Measurements from ENCODE around the gene RPL38. TPM values are rescaled to one million over a fixed set of nuclear protein-coding genes. Genes with fewer than 3 reads are reported as not detected.

Gene RPL38
- total RNA-seq, 6 experiments from 2014 or later: 161 to 313 (median 282) TPM

GRCh38 chr17:74231928-74232907 lies 28.7 kb downstream of the RPL38 start:
- H3K27ac ChIP-seq: no peak overlapping the region
- no peaks in the 10 kb centered on the region for H3K4me1 ChIP-seq
- no peaks in the 10 kb centered on the region for H3K27me3 ChIP-seq
- intact Hi-C loops (cut with DNase I): no loop called here
- no peaks in the 10 kb centered on the region for H3K36me3 ChIP-seq
- 82% methylated on average over 6 of the region's 17 CpGs for WGBS (ENCODE audit: insufficient coverage, low coverage, low lambda C conversion rate, missing lambda C conversion rate)
- DNase-seq (no peak), ATAC-seq (peak in 2 of 4 donors; percentile 23 to 29)
- H3K4me3 ChIP-seq: no peak overlapping the region
- TF ChIP-seq POLR2A (IDR thresholded peaks at IDR 0.05): no peak
- TF ChIP-seq, protein P1, sequence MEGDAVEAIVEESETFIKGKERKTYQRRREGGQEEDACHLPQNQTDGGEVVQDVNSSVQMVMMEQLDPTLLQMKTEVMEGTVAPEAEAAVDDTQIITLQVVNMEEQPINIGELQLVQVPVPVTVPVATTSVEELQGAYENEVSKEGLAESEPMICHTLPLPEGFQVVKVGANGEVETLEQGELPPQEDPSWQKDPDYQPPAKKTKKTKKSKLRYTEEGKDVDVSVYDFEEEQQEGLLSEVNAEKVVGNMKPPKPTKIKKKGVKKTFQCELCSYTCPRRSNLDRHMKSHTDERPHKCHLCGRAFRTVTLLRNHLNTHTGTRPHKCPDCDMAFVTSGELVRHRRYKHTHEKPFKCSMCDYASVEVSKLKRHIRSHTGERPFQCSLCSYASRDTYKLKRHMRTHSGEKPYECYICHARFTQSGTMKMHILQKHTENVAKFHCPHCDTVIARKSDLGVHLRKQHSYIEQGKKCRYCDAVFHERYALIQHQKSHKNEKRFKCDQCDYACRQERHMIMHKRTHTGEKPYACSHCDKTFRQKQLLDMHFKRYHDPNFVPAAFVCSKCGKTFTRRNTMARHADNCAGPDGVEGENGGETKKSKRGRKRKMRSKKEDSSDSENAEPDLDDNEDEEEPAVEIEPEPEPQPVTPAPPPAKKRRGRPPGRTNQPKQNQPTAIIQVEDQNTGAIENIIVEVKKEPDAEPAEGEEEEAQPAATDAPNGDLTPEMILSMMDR (IDR thresholded peaks at IDR 0.05): no peak
- no peaks in the 10 kb centered on the region for H3K9me3 ChIP-seq

GRCh38 chr17:74233937-74234336 lies 30.5 kb downstream of the RPL38 start:
- DNase-seq (no peak), ATAC-seq (no peak)
- no peak overlapping the region for H3K4me3 ChIP-seq
- H3K27me3 ChIP-seq: no peaks in the 10 kb centered on the region
- intact Hi-C loops (cut with DNase I): no loop called here
- no peaks in the 10 kb centered on the region for H3K36me3 ChIP-seq
- no peaks in the 10 kb centered on the region for H3K9me3 ChIP-seq
- no peaks in the 10 kb centered on the region for H3K4me1 ChIP-seq
- no peak for TF ChIP-seq POLR2A (IDR thresholded peaks at IDR 0.05)
- TF ChIP-seq, protein P1 (IDR thresholded peaks at IDR 0.05): no peak
- WGBS (ENCODE audit: insufficient coverage, low coverage, low lambda C conversion rate, missing lambda C conversion rate): no CpG with 5 or more reads among the region's 8 CpGs
- H3K27ac ChIP-seq: no peak overlapping the region

- no peak for TF ChIP-seq POLR2A (IDR thresholded peaks at IDR 0.05)
- TF ChIP-seq, protein P1 (IDR thresholded peaks at IDR 0.05): no peak
- Histone ChIP-seq H3K4me3 (no peak overlapping the region), H3K4me1 (no peaks in the 10 kb centered on the region), H3K27me3 (no peaks in the 10 kb centered on the region), H3K27ac (no peak overlapping the region), H3K9me3 (no peaks in the 10 kb centered on the region), H3K36me3 (no peaks in the 10 kb centered on the region)
- intact Hi-C loops (cut with DNase I): no loop called here
- ATAC-seq: peak in 1 of 4 donors; percentile 35
- WGBS (ENCODE audit: insufficient coverage, low coverage, low lambda C conversion rate, missing lambda C conversion rate): 43% methylated on average over 1 of the region's 1 CpG
- no peak for DNase-seq
Observed at GRCh38 chr17:74234486-74234885, 31.0 kb downstream of the RPL38 start.

- DNase-seq (no peak), ATAC-seq (peak in 2 of 4 donors; percentile 31 to 53)
- H3K36me3 ChIP-seq: no peaks in the 10 kb centered on the region
- 59% methylated on average over 5 of the region's 19 CpGs for WGBS (ENCODE audit: insufficient coverage, low coverage, low lambda C conversion rate, missing lambda C conversion rate)
- H3K4me3 ChIP-seq: no peak overlapping the region
- TF ChIP-seq, protein P1 (IDR thresholded peaks at IDR 0.05): no peak
- TF ChIP-seq POLR2A (IDR thresholded peaks at IDR 0.05): no peak
- H3K4me1 ChIP-seq: no peaks in the 10 kb centered on the region
- H3K9me3 ChIP-seq: no peaks in the 10 kb centered on the region
- no peak overlapping the region for H3K27ac ChIP-seq
- intact Hi-C loops (cut with DNase I): no loop called here
- no peaks in the 10 kb centered on the region for H3K27me3 ChIP-seq
Observed at GRCh38 chr17:74235040-74235581, 31.6 kb downstream of the RPL38 start.

Measured in right lobe of liver (tissue), 6 donors.